Amygdala (tissue), 56 donors: Measurements from ENCODE around the gene GP1BA.

Experiments
- DNase-seq, 56 donors: peaks; one replicate each; lab custom pipeline; 2025; lab: John Stamatoyannopoulos, UW

GP1BA gene

GRCh38 chr17:4970273-4970672, 38.2 kb downstream of the GP1BA start:
- DNase-seq: no peak

GRCh38 chr17:4971826-4972225, 39.7 kb downstream of the GP1BA start:
- no peak for DNase-seq

- DNase-seq: no peak
Observed at GRCh38 chr17:4972322-4972721, 40.2 kb downstream of the GP1BA start.

GRCh38 chr17:4972752-4973151, 40.7 kb downstream of the GP1BA start:
- no peak for DNase-seq

- DNase-seq: no peak
Observed at GRCh38 chr17:4973256-4974114, 41.4 kb downstream of the GP1BA start.

- no peak for DNase-seq
Observed at GRCh38 chr17:4974115-4974670, 42.1 kb downstream of the GP1BA start.

- DNase-seq: peak in 1 of 56 donors; percentile 16
Observed at GRCh38 chr17:4978726-4979125, 46.6 kb downstream of the GP1BA start.

- DNase-seq: peak in 3 of 56 donors; percentile 3 to 24 (median 24)
Observed at GRCh38 chr17:4980644-4981216, 48.7 kb downstream of the GP1BA start.

GRCh38 chr17:4982305-4982704, 50.2 kb downstream of the GP1BA start:
- DNase-seq: no peak
